Measurements from ENCODE around the gene FKBP2.

FKBP2 gene

DNA sequence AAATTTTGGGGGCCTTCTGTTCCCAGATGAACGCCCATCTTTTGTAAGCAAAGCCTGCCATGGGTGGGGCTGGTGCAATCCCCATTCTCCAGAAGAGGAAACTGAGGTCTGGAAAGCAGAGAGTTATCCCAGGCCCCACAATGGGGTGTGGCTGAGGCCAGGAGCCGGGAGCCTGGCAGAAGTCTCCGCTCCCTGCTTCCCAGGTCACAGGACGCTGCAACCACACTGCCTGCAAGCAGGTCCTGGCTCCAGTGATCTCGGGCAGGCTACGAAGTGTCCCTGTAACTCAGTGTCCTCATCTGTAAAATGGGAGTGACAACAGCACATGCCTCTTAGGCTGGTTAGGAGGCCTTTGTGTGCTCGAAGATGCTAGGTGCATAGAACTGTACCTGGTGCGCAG, 12.1 kb downstream of the FKBP2 start:
- Histone ChIP-seq H3K9me3 (ENCODE audit: low read length) (no peaks in the 10 kb centered on the region), H3K4me1 (ENCODE audit: insufficient read depth, low read length) (peaks cover 24% of the 10 kb centered on the region), H3K36me3 (ENCODE audit: insufficient read depth, low read length) (peaks cover 20% of the 10 kb centered on the region), H3K27ac (ENCODE audit: low read depth, low read length) (no peak overlapping the region), H3K27me3 (ENCODE audit: control insufficient read depth in 1 of 2, insufficient read depth in 2 of 2, low read length in 2 of 2) (no peaks in the 10 kb centered on the region), H3K4me3 (ENCODE audit: low read depth in 1 of 2, low read length in 2 of 2) (peak overlapping the region in 1 of 2 donors; percentile 82), H3K9ac (ENCODE audit: low read length) (no peak overlapping the region)

DNA sequence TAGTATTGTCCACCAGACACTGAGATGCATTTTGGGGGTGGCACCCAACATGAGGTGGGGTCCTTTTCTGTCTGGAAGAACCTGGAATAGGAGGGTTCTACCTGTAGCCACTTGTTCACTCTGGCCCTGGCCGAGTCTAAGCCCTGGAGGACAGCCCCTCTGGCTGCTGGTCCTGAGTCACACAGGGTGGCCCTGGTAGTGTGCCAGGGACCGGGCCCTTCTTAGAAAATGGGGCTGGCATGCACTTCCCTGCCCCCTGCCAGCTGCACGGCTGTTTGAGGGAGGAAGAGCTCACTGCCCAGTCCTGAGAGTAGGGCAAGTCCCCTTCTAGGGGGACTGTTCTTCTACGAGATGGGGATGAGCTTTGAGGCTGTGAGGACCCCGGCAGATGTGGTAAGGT, 12.6 kb downstream of the FKBP2 start:
- Histone ChIP-seq H3K4me1 (ENCODE audit: insufficient read depth, low read length) (peaks cover 21% of the 10 kb centered on the region), H3K27ac (ENCODE audit: low read depth, low read length) (no peak overlapping the region), H3K4me3 (ENCODE audit: low read depth in 1 of 2, low read length in 2 of 2) (no peak overlapping the region), H3K27me3 (ENCODE audit: control insufficient read depth in 1 of 2, insufficient read depth in 2 of 2, low read length in 2 of 2) (no peaks in the 10 kb centered on the region), H3K9ac (ENCODE audit: low read length) (no peak overlapping the region), H3K36me3 (ENCODE audit: insufficient read depth, low read length) (peaks cover 23% of the 10 kb centered on the region), H3K9me3 (ENCODE audit: low read length) (no peaks in the 10 kb centered on the region)

DNA sequence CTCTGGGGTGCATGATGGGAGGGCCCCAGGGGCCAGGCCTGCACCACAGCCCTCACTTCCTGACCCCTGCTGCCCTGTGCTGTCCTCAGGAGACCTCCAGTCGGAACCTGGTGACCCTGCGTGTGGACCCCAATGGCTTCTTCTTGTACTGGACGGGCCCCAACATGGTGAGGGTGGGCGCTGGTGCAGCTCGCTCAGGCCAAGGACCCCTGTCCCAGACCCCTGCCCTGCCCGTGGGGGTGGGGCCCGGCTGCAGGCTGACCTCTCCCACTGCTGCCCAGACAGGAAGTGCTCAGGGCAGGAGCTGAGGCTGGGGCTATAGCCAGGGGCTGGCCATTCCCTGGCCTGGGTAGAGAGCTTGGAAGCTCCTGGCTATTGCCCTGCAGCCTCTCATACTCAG, 13.4 kb downstream of the FKBP2 start:
- no peak overlapping the region for H3K9ac ChIP-seq (ENCODE audit: low read length)
- no peak overlapping the region for H3K27ac ChIP-seq (ENCODE audit: low read depth, low read length)
- no peak overlapping the region for H3K4me3 ChIP-seq (ENCODE audit: low read depth in 1 of 2, low read length in 2 of 2)
- peaks cover 21% of the 10 kb centered on the region for H3K4me1 ChIP-seq (ENCODE audit: insufficient read depth, low read length)
- H3K36me3 ChIP-seq (ENCODE audit: insufficient read depth, low read length), result peaks cover 28% of the 10 kb centered on the region
- no peaks in the 10 kb centered on the region for H3K9me3 ChIP-seq (ENCODE audit: low read length)
- no peaks in the 10 kb centered on the region for H3K27me3 ChIP-seq (ENCODE audit: control insufficient read depth in 1 of 2, insufficient read depth in 2 of 2, low read length in 2 of 2)

DNA sequence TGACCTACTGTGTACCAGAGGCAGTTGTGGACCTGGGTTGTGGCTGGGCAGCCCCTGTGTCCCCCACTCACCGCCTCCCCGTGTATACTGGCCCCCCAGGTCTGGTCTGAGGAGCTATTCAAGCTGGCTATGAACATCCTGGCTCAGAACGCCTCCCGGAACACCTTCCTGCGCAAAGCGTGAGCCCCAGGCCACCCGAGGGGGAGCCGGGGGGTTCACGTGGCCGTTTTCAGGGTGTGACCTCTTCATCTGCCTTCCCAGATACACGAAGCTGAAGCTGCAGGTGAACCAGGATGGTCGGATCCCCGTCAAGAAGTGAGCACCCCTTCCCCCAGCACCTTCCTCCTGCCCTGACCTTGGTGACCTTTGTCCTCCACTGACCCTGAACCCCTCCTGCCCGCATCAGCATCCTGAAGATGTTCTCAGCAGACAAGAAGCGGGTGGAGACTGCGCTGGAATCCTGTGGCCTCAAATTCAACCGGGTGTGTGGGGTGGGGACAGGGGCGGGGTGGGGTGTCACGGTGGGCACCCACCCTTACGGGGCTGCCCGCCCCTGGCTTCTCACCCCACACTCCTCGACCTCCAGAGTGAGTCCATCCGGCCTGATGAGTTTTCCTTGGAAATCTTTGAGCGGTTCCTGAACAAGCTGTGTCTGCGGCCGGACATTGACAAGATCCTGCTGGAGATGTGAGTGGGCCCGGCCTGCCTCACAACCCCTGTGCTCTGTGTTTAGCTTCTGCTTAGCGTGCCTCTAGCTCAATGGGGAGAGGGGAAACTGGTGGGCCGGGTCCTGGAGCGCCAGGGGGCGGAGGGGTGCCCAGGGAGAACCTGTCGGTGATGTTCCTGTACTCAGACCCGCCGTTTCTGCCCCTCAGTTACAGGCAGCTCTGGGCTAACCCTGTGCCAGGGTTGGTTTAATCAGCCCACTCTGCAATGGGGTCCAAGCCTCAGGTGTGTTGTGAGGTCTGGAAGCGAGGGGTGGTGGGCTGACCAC, 14.5 kb downstream of the FKBP2 start:
- H3K27me3 ChIP-seq (ENCODE audit: control insufficient read depth in 1 of 2, insufficient read depth in 2 of 2, low read length in 2 of 2), result no peaks in the 10 kb centered on the region
- peaks cover 38% of the 10 kb centered on the region for H3K36me3 ChIP-seq (ENCODE audit: insufficient read depth, low read length)
- H3K4me3 ChIP-seq (ENCODE audit: low read depth in 1 of 2, low read length in 2 of 2), result no peak overlapping the region
- no peak overlapping the region for H3K9ac ChIP-seq (ENCODE audit: low read length)
- H3K4me1 ChIP-seq (ENCODE audit: insufficient read depth, low read length), result peaks cover 20% of the 10 kb centered on the region
- no peaks in the 10 kb centered on the region for H3K9me3 ChIP-seq (ENCODE audit: low read length)
- H3K27ac ChIP-seq (ENCODE audit: low read depth, low read length), result no peak overlapping the region

DNA sequence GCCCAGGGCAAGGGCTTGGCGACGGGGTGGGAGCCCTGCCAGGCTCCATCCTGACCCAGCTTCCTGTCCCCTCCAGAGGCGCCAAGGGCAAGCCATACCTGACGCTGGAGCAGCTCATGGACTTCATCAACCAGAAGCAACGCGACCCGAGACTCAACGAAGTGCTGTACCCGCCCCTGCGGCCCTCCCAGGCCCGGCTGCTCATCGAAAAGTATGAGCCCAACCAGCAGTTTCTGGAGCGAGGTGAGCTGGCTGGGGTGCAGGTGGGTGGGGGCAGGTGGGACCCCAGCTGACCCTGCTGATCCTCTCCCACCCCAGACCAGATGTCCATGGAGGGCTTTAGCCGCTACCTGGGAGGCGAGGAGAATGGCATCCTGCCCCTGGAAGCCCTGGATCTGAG, 15.4 kb downstream of the FKBP2 start:
- Histone ChIP-seq H3K4me1 (ENCODE audit: insufficient read depth, low read length) (peaks cover 15% of the 10 kb centered on the region), H3K27ac (ENCODE audit: low read depth, low read length) (no peak overlapping the region), H3K9ac (ENCODE audit: low read length) (no peak overlapping the region), H3K36me3 (ENCODE audit: insufficient read depth, low read length) (peaks cover 38% of the 10 kb centered on the region), H3K4me3 (ENCODE audit: low read depth in 1 of 2, low read length in 2 of 2) (no peak overlapping the region), H3K9me3 (ENCODE audit: low read length) (no peaks in the 10 kb centered on the region), H3K27me3 (ENCODE audit: control insufficient read depth in 1 of 2, insufficient read depth in 2 of 2, low read length in 2 of 2) (no peaks in the 10 kb centered on the region)

DNA sequence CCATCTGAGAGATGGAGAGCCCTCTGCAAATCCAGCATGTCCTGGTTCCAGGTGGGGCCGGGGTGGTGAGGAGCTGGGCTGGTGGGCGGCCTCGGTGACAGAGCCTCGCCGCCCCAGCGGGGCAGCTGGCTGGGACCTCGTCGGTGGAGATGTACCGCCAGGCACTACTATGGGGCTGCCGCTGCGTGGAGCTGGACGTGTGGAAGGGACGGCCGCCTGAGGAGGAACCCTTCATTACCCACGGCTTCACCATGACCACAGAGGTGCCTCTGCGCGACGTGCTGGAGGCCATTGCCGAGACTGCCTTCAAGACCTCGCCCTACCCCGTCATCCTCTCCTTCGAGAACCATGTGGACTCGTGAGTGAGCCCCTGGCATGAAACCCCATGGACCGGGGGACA, 17.5 kb downstream of the FKBP2 start:
- H3K36me3 ChIP-seq (ENCODE audit: insufficient read depth, low read length), result peaks cover 48% of the 10 kb centered on the region

DNA sequence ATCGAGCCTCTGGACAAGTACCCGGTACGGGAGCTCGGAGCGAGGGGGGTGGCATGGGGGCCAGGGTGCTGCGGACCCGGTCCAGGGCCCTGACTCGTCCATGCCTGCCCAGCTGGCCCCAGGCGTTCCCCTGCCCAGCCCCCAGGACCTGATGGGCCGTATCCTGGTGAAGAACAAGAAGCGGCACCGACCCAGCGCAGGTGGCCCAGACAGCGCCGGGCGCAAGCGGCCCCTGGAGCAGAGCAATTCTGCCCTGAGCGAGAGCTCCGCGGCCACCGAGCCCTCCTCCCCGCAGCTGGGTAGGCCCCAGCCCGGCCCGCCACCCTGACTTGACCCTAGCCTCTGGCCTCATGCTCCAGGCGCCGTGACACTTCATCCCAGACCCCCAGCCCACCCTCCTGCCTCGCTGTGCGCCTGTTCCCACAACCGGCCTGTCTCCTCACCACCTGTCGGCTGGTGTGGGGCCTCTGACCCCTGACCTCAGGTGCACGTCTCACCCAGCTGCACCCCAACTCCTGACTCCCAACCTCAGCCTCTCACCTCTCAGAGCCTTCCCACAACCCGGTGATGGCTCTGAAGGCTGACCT, 18.1 kb downstream of the FKBP2 start:
- Histone ChIP-seq H3K27ac (ENCODE audit: low read depth, low read length) (no peak overlapping the region), H3K27me3 (ENCODE audit: control insufficient read depth in 1 of 2, insufficient read depth in 2 of 2, low read length in 2 of 2) (no peaks in the 10 kb centered on the region), H3K9me3 (ENCODE audit: low read length) (no peaks in the 10 kb centered on the region), H3K9ac (ENCODE audit: low read length) (no peak overlapping the region), H3K4me3 (ENCODE audit: low read depth in 1 of 2, low read length in 2 of 2) (no peak overlapping the region), H3K4me1 (ENCODE audit: insufficient read depth, low read length) (no peaks in the 10 kb centered on the region), H3K36me3 (ENCODE audit: insufficient read depth, low read length) (peaks cover 50% of the 10 kb centered on the region)

More for the DNA sequence above, 17.5 kb downstream of the FKBP2 start:
- no peak overlapping the region for H3K4me3 ChIP-seq (ENCODE audit: low read depth in 1 of 2, low read length in 2 of 2)
- H3K27ac ChIP-seq (ENCODE audit: low read depth, low read length), result no peak overlapping the region
- no peaks in the 10 kb centered on the region for H3K27me3 ChIP-seq (ENCODE audit: control insufficient read depth in 1 of 2, insufficient read depth in 2 of 2, low read length in 2 of 2)
- H3K4me1 ChIP-seq (ENCODE audit: insufficient read depth, low read length), result no peaks in the 10 kb centered on the region
- H3K9me3 ChIP-seq (ENCODE audit: low read length), result no peaks in the 10 kb centered on the region
- H3K9ac ChIP-seq (ENCODE audit: low read length), result no peak overlapping the region

DNA sequence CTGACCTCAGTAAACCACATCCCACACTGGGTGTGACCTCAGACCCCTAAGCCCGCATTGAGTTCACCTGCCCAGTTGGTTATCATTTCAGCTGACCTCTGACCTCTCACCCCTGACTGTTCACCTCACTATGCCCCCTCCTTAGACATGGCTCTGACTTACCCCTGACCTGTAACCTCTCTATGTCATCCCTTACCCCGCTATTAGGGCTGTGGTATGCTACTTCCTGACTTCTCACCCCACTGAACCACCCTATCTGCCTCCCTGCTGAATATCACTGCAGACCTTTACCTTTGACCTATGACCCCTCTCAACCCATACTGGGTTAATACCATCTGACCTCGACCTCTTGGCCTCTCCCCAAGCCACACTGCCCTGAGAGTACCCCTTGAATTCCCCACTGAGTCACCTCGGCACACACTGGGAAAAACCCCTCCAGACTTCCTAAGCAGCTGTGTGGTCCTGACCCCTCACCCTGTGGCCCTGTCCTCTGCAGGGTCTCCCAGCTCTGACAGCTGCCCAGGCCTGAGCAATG, 18.7 kb downstream of the FKBP2 start:
- no peak overlapping the region for H3K4me3 ChIP-seq (ENCODE audit: low read depth in 1 of 2, low read length in 2 of 2)
- H3K27me3 ChIP-seq (ENCODE audit: control insufficient read depth in 1 of 2, insufficient read depth in 2 of 2, low read length in 2 of 2), result no peaks in the 10 kb centered on the region
- no peaks in the 10 kb centered on the region for H3K4me1 ChIP-seq (ENCODE audit: insufficient read depth, low read length)
- no peaks in the 10 kb centered on the region for H3K9me3 ChIP-seq (ENCODE audit: low read length)
- no peak overlapping the region for H3K9ac ChIP-seq (ENCODE audit: low read length)
- peaks cover 50% of the 10 kb centered on the region for H3K36me3 ChIP-seq (ENCODE audit: insufficient read depth, low read length)
- H3K27ac ChIP-seq (ENCODE audit: low read depth, low read length), result no peak overlapping the region

DNA sequence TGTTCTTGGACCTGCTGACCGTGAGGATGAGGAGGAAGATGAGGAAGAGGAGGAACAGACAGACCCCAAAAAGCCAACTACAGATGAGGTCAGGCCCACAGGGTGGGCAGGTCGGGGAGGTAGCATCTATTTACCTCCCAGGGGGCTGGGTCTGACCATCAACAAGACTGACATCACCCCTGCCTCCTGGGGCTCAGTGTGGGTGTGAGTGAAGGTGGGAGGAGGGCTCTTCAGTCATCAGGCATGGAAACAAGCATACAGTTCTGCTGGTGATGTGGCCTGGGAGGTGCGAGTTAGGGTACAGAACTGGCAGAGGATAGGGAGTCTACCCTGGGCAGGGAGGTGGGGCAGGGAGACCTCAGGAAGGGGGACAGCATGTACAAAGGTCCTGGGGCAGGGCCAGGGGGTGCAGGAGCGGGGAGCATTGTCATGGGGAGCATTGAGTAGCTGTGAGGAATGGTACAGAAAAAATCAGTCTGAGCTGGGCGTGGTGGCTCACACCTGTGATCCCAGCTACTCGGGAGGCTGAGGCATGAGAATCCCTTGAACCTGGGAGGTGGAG, 19.3 kb downstream of the FKBP2 start:
- Histone ChIP-seq H3K36me3 (ENCODE audit: insufficient read depth, low read length) (peaks cover 44% of the 10 kb centered on the region), H3K27me3 (ENCODE audit: control insufficient read depth in 1 of 2, insufficient read depth in 2 of 2, low read length in 2 of 2) (no peaks in the 10 kb centered on the region), H3K4me3 (ENCODE audit: low read depth in 1 of 2, low read length in 2 of 2) (no peak overlapping the region)

DNA sequence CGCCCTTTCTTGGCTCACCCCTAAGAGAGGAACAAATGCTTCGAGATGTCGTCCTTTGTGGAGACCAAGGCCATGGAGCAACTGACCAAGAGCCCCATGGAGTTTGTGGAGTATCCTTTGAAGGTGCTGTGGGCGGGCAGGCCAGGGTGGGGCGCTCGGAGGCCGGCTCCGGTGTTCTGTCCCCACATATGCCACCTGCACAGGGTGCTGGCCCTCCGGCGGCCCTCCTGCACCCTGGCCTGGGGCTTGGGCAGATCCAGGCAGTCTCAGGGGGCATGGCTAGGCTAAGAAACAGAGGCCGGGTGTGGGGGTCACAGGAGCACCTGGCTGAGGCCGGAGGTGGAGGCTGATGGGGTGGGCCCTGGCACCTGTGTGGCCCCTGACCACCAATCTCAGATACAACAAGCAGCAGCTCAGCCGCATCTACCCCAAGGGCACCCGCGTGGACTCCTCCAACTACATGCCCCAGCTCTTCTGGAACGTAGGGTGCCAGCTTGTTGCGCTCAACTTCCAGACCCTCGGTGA, 20.7 kb downstream of the FKBP2 start:
- Histone ChIP-seq H3K27me3 (ENCODE audit: control insufficient read depth in 1 of 2, insufficient read depth in 2 of 2, low read length in 2 of 2) (no peaks in the 10 kb centered on the region), H3K36me3 (ENCODE audit: insufficient read depth, low read length) (peaks cover 41% of the 10 kb centered on the region), H3K4me1 (ENCODE audit: insufficient read depth, low read length) (no peaks in the 10 kb centered on the region), H3K4me3 (ENCODE audit: low read depth in 1 of 2, low read length in 2 of 2) (no peak overlapping the region), H3K9ac (ENCODE audit: low read length) (no peak overlapping the region), H3K9me3 (ENCODE audit: low read length) (no peaks in the 10 kb centered on the region), H3K27ac (ENCODE audit: low read depth, low read length) (no peak overlapping the region)

More for the DNA sequence above, 19.3 kb downstream of the FKBP2 start:
- Histone ChIP-seq H3K9ac (ENCODE audit: low read length) (no peak overlapping the region), H3K4me1 (ENCODE audit: insufficient read depth, low read length) (no peaks in the 10 kb centered on the region), H3K9me3 (ENCODE audit: low read length) (no peaks in the 10 kb centered on the region), H3K27ac (ENCODE audit: low read depth, low read length) (no peak overlapping the region)

DNA sequence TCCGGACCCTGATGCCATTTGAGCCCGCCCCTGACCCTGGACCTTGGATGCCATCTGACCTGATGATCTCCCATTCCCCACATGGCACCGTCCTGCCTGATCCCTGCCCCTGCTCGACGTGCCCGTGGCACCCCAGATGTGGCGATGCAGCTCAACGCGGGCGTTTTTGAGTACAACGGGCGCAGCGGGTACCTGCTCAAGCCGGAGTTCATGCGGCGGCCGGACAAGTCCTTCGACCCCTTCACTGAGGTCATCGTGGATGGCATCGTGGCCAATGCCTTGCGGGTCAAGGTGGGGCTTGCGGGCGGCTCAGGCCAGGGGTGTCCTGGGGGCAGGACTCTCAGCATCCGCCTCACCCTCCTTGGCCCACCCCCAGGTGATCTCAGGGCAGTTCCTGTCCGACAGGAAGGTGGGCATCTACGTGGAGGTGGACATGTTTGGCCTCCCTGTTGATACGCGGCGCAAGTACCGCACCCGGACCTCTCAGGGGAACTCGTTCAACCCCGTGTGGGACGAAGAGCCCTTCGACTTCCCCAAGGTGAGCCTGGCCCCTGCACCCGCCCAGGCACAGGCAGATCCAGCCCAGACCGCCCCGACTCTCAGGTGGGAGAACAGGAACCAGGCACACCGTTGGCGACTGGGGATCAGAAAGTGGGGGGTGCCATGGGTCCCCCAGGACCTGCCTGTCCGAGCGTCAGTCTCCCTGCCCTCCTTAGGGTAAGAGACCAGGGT, 21.5 kb downstream of the FKBP2 start:
- Histone ChIP-seq H3K4me3 (ENCODE audit: low read depth in 1 of 2, low read length in 2 of 2) (no peak overlapping the region), H3K27me3 (ENCODE audit: control insufficient read depth in 1 of 2, insufficient read depth in 2 of 2, low read length in 2 of 2) (no peaks in the 10 kb centered on the region), H3K36me3 (ENCODE audit: insufficient read depth, low read length) (peaks cover 41% of the 10 kb centered on the region), H3K27ac (ENCODE audit: low read depth, low read length) (no peak overlapping the region), H3K4me1 (ENCODE audit: insufficient read depth, low read length) (no peaks in the 10 kb centered on the region), H3K9me3 (ENCODE audit: low read length) (no peaks in the 10 kb centered on the region), H3K9ac (ENCODE audit: low read length) (no peak overlapping the region)

All from muscle layer of colon (tissue), 2 donors.